NCI-H2081 treated with DMSO at 0.1 percent for 48 hours (cell line): ENCODE data around the gene DERL2.

Experiments
- DNase-seq: peaks from one replicate; lab custom pipeline; 2025; lab: John Stamatoyannopoulos, UW

Gene DERL2

DNA sequence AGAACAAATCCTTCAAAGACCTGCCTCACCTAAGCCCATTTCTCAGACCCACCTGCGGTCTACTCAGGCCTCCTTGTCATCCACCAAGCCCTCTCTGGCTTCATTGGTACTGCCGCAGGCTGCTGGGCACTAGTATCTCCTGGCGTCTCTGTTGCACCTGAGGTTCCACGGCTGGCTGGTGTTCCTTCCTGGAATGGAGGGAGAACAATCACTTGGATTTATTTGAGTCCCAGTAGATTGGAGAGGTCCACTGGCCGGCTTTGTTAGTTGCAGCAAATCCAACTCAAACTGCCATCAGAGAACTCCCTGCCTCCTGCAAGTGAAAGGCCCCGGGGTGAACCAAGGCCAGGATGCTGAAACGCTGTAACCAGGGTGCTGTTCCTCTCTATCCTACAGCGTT, 15.7 kb upstream of the DERL2 start:
- DNase-seq, result no peak

DNA sequence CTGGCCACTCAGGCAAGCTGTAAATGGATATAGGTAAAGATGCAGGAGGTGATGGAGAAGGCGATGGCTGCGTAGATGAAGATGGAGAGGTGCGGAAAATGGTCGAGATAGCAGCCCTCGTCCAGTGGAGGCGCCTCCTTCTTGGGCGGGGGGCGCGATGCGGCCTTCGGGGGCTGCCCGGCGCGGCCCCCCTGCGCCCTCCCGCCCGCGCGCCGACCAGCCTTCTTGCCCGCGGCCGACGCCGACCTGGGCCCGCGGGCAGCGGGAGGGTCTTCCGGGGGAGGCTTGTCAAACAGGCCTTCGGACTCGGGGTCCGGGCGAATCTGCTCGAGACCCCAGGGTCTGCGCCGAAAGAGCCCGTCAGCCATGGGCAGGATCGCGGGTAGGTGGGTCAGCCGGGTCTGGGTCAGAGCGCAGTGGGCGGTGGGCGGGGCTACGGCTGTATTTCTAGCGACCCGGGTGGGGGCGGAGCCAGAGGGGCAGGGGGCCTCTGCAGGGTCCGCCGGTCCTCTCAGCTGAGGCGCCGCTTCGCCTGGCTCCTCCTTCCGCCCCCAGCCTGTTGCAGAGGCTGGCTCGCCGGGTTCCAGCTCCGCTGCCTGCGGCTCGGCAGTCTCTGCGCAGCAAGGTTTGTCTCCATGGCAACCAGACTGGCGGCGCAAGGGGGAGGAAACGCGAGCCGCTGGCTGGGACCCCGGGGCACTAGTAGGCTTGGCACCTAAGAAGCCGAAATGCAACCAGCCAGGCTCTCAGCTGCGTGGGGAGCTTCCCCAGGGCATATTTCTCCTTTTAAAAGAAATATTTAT, 14.8 kb upstream of the DERL2 start:
- peak; percentile 14 for DNase-seq

DNA sequence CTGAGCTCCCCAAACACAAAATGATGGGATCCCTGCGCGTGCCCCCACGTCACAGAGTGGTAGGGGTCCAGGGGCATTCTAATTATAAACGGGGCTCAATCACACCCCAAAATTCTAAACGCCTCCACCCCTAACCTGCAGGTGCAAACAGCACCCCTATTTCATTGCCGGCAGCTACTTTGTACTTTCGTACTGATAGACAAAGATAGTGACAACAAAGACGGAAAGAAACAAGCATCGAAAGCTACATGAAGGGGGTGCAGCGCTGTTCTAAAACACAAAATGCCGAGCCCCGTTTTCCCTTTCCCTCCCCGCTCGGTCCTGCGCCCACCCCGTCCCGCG, 14.2 kb upstream of the DERL2 start:
- no peak for DNase-seq

DNA sequence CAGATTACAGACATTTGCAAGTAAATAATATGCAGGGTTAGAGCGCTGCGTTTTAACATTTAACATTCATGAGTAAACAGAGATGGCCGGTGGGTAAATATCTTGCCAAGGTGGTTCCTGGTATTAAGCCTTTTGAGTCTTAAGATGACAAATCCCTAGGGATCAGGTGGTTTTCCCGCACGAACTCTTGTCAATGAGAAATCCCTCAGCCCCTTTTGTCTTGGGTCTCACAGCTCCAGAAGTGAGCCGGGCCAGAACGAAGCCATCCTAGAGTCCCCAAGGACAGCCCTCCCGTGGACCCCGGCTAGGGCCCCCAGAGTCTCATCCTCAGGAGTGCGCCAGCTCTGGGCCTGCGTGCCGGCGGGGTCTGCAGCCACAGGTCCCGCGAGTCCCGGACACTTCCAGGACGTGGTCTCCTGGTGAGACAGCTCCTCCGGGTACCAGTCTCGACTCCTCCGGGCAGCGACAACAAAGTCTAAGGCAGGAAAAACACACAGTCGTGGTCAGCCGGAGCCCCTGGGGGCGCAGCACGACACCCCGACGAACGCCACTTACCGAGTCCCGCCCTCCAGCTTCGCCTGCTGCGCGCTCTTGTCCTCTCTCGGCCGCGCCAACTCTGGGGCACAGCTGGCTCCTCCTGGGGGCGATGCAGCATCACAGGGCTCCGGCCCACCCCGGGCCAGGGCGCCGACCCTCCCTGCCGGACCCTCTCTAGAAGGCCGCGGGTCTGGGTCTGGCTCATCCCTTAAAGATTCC, 13.7 kb upstream of the DERL2 start:
- no peak for DNase-seq

DNA sequence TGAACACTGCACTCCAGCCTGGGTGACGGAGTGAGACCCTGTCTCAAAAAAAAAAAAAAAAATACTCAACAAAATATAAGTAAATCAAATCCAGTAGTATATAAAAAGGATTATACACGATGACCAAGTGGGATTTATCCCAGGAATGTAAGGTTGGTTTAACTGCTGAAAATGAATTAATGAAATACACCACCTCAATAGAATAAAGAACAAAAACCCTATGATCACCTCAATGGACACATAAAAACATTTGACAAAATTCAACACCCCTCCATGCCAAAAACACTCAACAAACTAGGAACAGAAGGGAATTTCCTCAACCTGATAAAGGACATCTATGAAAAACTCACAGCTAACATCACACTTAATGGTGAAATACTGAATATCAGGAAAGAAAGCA, 7.0 kb upstream of the DERL2 start:
- no peak for DNase-seq

DNA sequence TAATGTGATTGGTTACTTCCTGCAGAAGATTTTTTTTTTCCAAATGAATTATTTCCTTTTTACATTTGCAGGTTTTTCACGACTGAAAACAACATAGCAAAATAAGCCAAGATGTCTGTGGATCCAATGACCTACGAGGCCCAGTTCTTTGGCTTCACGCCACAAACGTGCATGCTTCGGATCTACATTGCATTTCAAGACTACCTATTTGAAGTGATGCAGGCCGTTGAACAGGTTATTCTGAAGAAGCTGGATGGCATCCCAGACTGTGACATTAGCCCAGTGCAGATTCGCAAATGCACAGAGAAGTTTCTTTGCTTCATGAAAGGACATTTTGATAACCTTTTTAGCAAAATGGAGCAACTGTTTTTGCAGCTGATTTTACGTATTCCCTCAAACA, 2.8 kb upstream of the DERL2 start:
- no peak for DNase-seq

DNA sequence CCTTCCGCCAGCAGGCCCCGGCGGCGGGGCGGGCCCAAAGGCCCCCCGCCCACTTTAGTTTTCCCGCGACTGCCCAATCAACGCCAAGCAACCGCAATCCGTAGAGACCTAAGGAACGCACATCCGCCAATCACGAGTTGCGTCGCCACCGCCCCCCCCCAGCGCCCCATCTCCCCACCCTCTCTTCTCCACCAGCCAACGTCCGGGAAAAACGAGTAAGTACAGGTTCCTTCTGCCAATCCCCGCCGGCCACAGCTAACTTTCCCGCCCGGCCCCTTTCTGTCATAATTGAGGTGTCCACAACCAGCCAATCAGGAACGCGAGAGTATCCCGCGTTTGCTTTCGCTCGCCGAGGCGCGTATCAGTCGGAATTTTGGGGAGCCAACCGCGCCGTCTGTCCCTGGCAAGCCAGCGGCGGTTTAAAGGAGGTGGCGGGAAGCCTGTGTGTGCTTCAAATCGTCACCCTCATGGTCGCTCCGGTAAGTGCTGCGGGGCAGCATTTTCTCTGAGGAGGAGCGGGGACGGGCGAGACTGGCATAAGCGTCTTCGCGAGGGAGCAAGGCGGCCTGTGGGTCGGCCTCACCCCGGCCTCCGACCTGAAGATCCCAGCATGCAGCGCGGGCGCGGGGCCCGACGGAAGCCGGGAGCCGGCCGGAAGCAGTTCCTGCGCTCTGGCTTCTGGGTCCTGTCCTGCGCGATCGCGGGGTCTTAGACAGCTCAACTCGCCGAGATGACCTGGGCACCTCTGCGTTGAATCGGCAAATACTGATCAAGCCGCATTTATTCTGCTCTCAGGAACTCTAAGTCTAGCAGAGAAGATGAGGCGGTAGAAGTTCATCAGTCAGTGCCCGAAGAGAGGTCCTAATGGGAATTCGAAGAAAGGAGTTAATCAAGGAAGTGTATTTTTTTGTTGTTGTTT, 487 bp upstream of the DERL2 start, which contains the start of gene MIS12:
Gene MIS12, plus strand, starts transcription at position 361 of the 919 bp plus-strand sequence. CDS start 2,297 bp downstream, outside the sequence.
- peak; percentile 76 for DNase-seq

DNA sequence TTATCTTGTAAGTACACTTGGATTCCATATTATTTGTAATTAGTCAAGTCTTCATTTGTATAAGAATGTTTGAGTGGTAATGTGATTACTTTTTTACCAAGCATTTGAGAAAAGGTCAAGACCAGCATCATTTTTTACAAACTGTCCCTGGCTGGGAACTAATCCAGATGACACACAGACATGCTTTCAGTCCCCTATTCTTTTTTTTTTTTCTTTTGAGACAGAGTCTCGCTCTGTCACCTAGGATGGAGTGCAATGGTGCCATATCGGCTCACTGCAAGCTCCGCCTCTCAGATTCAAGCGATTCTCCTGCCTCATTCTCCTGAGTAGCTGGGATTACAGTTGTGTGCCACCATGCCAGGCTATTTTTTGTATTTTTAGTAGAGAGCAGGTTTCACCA, 4.5 kb downstream of the DERL2 start:
- DNase-seq, result no peak

DNA sequence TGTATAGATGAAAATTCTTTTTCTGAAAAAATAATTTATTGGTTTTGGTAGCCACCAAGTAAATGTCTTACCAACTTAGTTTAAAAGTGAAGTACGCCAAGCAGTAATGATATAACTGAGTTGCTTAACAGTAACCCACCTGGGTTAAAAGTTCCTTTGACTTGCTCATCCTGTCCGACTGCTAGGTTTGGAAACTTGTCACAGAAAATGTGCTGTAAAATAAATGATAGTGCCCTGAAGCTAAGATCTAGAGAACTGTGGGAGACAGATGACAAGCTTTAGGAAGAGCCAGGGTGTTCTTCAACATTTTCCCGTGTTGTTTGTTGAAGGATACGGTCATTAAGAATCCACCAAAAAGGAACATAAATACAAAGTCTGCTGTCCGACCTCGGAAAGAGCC, 5.0 kb downstream of the DERL2 start:
- DNase-seq, result no peak

DNA sequence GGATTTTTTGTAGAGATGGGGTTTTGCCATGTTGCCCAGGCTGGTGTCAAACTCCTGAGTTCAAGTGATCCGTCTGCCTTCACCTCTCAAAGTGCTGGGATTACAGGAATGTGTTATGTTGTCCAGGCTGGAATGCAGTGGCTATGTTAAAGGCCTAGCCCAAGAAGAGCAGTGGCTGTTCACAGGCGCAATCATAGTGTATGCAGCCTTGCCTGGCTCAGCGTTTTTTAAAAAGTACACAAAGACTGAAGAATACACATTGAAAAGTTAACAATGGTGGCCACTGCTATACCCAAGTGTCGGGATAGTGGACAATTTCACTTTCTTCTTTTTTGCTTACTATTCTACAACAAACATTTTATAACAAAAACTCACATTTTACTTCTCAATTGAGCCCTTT, 7.0 kb downstream of the DERL2 start:
- no peak for DNase-seq

DNA sequence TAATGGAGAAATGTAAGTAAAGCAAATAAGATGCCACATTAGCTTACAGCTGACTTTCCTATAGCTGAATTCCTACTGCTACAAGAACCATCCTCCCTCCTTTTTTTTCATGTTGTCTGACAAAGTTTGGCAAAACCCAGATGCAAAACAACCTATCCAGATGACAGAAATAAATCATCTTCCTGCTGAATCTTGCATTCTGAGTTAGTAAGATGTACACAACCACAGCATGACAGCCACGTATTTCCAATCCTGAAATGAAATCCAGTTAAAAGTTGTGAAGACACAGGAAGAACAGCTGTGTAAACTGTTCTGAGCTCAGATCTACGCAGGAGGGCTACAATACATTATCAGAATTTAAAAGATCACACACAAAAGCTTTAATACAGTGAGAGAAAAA, 12.1 kb downstream of the DERL2 start:
- DNase-seq, result no peak

DNA sequence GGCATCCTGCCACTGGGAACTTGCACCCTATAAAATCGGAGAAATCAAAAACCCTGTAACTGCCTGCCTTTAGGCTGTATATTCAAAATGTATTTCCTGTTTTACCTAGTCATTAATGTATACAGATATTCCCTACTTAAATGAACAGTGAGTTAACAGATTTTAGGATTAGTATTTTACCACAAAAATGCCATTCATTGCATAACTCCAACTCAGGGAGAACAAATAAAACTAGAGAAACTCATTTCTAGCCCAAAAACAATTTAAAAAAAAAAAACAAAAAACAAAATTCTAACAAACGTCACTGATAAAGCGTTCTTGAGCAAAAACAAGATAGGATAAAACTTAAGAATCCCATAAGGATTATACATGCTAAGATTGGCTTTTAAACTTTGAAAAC, 13.5 kb downstream of the DERL2 start:
- DNase-seq, result no peak

DNA sequence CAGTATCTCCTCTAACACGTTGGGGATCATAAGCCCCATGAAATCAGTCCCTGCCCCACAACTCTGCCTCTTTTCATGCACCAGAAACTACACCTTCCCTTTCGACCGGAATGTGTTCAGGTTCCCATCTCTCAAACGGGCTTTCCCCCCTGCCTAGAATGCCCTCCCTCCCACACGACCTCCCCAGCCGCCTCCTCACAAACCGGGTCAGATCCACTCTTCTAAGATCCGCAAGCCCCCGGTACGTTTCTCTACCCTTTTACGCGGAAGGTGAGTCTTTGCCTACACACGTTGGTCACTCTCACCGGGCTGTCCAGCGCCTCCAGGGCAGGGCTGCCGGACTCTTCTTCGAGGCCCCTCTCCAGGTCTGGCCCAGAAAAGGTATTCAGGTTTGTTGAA, 17.9 kb downstream of the DERL2 start:
- DNase-seq, result no peak

DNA sequence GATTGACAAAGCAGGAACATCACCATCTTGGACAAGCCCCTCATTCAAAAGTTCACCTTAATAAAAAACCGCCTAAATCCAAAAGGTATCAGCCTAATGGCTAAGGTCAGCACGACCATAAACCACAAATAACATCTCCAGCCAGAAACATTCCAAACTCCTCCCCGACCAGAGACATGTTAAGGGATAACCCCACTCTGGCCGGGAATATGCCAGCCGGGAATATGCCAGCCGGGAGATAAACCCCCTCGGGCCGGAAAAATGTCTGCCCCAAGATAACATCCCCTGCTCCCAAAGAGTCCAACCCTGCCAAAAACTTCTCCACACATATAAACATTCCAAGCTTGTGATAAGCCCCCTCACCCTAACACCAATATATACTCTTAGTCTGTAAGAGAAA, 18.6 kb downstream of the DERL2 start:
- no peak for DNase-seq

DNA sequence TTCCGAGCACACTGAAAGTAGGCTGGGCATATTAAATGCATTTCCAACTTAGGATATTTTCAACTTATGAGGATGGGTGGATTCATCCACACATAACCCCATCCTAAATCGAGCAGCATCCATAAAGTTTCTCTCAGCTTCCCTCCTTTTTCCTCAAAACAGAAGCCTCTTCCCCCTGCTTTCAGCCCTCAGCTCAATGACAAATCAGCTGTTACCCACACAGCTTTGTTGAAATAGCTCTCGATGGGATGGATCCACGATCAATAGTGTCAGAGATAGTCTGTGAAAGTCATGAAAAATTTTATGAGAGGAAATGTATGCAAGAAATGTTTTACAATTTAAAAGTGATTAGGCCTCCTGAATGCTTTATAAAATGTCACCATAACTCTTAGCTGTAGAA, 19.7 kb downstream of the DERL2 start:
- DNase-seq, result no peak

DNA sequence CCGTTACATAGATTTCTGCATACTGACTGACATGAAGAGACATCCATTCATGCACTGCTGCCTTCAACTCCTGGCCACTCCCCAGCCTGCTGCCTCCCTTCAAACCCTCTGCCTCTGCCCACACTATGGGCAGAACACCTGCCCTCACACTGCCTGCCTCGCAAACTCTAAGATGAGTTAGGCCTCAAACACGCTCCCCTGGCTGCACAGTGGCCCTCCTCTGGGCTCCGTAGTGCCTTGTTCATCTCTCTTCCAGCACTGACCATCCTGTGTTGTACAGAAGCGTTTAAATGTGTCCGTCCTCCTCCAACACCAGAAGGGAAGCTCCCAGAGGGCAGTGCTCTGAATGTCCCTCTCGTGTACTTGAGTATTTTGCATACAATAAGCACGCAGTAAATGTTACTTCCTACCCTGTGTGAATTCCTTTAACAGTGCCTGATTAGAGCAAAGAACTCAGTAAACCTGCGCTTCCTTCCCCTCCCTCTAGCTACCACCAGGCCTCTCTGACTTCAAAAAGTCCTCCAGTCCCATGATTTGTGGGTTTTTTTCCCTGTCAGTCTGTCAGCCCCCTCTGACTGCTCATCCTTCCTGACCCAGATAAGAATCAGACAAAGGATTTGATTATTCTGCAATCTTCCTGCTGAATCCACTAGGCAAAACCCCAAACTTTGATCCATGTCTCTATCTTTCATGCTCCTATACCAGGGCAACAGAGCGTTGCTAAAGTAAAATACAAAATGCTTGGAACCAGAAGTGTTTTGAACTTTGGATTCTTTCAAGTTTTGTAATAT, 21.1 kb downstream of the DERL2 start:
- DNase-seq, result no peak

DNA sequence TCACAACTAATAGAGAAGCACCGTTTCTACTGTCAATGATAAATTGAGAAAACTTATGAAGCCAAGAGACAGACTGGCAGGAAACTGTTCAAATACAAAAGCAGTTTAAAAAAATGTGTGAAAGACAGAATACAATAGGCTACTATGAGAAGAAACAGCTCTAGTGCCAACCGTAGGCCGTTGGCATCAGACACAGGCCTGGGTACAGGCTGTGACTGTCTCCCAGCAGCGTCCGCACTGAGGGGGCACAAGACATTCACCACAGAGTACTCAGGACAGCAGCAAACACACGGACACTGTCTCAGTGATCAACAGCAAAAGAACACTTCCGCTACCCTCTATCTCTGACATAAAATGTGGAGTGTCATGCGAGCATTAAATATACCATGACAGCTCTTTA, 39.2 kb downstream of the DERL2 start:
- DNase-seq, result no peak

DNA sequence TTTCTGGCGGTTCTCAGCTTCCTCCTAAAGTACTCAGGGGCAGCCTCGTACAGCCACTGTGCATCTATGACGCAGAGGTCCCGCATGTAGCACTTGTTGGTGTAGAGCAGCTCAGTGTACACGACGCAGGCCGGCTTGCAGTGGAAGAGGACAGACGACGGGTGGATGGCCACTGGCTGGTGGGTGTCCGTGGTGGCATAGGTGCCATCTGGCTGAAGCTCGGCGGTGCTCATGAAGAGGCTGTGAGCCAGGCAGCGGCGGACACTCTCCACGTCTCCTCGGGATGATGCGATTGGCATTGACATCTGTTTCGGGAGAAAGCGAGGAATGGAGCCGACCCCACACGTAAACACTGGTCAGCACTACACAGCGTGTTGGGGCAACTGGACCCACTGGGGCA, 41.8 kb downstream of the DERL2 start:
- DNase-seq, result no peak

DNA sequence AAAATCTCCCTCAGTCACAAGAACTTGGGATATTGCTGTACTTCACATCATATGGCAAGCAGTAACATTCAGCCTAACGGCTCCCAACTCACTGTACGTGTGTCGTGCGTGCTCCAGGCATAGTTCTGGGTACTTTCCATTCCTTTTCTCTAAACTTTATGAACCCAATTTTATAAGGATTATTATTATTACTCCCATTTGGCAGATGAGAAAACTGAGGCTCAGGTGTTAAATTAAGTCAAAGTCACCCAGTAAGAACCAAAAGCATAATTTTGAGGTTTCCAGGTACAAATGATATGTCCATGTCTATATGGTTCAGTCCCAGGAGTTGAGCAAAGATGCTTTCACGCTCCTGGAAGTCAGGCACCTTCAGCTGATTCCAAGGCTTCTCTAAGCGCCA, 42.2 kb downstream of the DERL2 start:
- DNase-seq, result no peak

DNA sequence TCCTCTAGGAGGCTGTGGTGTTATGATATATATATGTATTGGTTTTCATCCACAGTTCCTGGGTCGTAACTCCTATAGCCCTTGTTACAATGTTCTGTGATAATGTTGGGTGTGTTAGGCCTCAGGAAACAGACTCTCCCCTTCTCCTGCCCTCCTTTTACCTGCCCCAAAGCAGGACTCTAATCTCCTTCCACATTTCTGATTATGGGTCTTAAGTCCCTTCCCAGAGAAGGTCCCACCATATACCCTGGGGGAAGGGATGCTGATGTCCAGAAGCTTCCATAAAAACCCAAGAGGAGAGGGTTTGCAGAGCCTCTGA, 46.6 kb downstream of the DERL2 start:
- DNase-seq, result no peak

DNA sequence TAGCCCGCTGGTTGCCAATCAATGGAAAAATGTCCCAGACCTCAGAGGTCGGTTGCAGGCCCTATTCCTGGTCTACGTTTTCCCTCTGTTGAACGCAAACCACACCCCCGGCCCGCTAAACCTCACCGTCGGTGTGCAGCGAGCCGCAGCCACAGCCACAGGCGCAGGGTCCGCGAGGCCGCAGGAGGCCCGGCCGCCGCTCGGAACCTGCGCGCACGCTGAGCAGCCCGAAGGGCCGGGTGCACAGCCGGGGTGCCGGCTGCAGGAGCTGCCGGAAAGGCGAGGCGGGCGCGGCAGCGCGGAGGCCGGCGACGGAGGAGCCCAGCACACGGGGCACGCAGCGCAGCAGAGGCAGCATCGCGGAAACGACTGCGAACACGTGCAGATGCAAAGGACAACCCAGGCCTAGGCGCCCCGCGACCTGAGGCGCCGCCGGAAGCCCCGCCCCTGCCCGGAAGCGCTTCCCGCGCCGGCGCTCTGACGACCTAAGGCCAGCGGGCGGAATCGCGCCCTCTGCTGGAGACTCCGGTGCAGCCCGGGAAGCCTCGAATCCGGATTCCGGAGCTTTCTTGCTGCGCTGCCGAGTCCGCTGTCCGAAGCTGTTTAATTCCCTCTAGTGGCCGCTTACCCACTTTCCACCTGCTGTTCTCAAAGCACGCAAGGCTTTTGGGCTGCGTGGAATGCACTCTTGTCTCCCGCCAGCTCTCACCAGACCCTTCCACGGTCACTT, 47.1 kb downstream of the DERL2 start, which contains the start of gene C1QBP:
Gene C1QBP, minus strand, starts transcription at position 440 of the 730 bp plus-strand sequence. Its CDS starts 82 bp downstream, at position 358.
- peak; percentile 13 for DNase-seq
